Mesendoderm (in vitro differentiated cells): ENCODE results near the gene FADS2.

Source experiments
- DNase-seq: peaks from one replicate; pipeline ENCODE4 v3.0.0; 2013
- H2AK5ac ChIP-seq: 2 replicates; pipeline ENCODE4 v1.6.1; 2013; ENCODE audit warnings: low read length, inconsistent platforms
- H2BK120ac ChIP-seq: 2 replicates; pipeline ENCODE4 v1.6.1; 2013; ENCODE audit warnings: low read depth, mild to moderate bottlenecking, low read length, moderate library complexity, mixed read lengths
- H2BK15ac ChIP-seq: replicated peaks from 2 replicates; pipeline ENCODE4 v1.6.1; 2013; ENCODE audit warnings: low read depth, mild to moderate bottlenecking, moderate library complexity
- H2BK5ac ChIP-seq: 2 replicates; pipeline ENCODE4 v1.6.1; 2013; ENCODE audit warnings: low read length, inconsistent platforms
- H3K18ac ChIP-seq: 2 replicates; pipeline ENCODE4 v1.6.1; 2013; ENCODE audit warnings: mild to moderate bottlenecking, low read length, mixed read lengths
- H3K23ac ChIP-seq: one replicate; pipeline ENCODE4 v1.6.1; 2013; ENCODE audit warnings: low read length
- H3K27ac ChIP-seq: 2 replicates; pipeline ENCODE4 v1.5.1; 2013; ENCODE audit warnings: low read depth, mild to moderate bottlenecking, inconsistent platforms, low read length, moderate library complexity
- H3K27me3 ChIP-seq: 2 replicates; pipeline ENCODE4 v1.6.1; 2013; ENCODE audit warnings: low read length, control low read depth, mild to moderate bottlenecking, inconsistent platforms; ENCODE audit not compliant: insufficient read depth, poor library complexity
- H3K36me3 ChIP-seq: 2 replicates; pipeline ENCODE4 v1.6.1; 2013; ENCODE audit warnings: low read length, inconsistent platforms; ENCODE audit not compliant: control insufficient read depth, insufficient read depth
- H3K4ac ChIP-seq: one replicate; pipeline ENCODE4 v1.6.1; 2013; ENCODE audit warnings: low read depth, mild to moderate bottlenecking, low read length, moderate library complexity
- H3K4me1 ChIP-seq: 2 replicates; pipeline ENCODE4 v1.6.1; 2013; ENCODE audit warnings: low read depth, low read length, inconsistent platforms; ENCODE audit not compliant: control insufficient read depth
- H3K4me2 ChIP-seq: 2 replicates; pipeline ENCODE4 v1.6.1; 2013; ENCODE audit warnings: low read length
- H3K4me3 ChIP-seq: 2 replicates; pipeline ENCODE4 v1.5.1; 2013; ENCODE audit warnings: mild to moderate bottlenecking, low read length
- H3K56ac ChIP-seq: one replicate; pipeline ENCODE4 v1.6.1; 2013; ENCODE audit warnings: low read length
- H3K79me1 ChIP-seq: 2 replicates; pipeline ENCODE4 v1.6.1; 2013; ENCODE audit warnings: low read length, inconsistent platforms
- H3K79me2 ChIP-seq: 2 replicates; pipeline ENCODE4 v1.6.1; 2013; ENCODE audit warnings: mild to moderate bottlenecking, low read length; ENCODE audit not compliant: control insufficient read depth, insufficient read depth
- H3K9ac ChIP-seq: 2 replicates; pipeline ENCODE4 v1.6.1; 2013; ENCODE audit warnings: low read length, inconsistent platforms
- H4K5ac ChIP-seq: one replicate; pipeline ENCODE4 v1.6.1; 2013; ENCODE audit warnings: low read length
- H4K8ac ChIP-seq: one replicate; pipeline ENCODE4 v1.6.1; 2013; ENCODE audit warnings: low read depth, mild to moderate bottlenecking, control low read depth, low read length, moderate library complexity
- WGBS: extraction: QIAGEN DNeasy Blood & Tissue Kit; methylation state at CpG from one replicate; pipeline ENCODE4 v1.1.7; 2013; ENCODE audit warnings: low lambda C conversion rate, missing lambda C conversion rate; ENCODE audit not compliant: insufficient coverage; ENCODE audit errors: extremely low coverage; 5-methylcytosine and 5-hydroxymethylcytosine counted together

Gene FADS2

DNA sequence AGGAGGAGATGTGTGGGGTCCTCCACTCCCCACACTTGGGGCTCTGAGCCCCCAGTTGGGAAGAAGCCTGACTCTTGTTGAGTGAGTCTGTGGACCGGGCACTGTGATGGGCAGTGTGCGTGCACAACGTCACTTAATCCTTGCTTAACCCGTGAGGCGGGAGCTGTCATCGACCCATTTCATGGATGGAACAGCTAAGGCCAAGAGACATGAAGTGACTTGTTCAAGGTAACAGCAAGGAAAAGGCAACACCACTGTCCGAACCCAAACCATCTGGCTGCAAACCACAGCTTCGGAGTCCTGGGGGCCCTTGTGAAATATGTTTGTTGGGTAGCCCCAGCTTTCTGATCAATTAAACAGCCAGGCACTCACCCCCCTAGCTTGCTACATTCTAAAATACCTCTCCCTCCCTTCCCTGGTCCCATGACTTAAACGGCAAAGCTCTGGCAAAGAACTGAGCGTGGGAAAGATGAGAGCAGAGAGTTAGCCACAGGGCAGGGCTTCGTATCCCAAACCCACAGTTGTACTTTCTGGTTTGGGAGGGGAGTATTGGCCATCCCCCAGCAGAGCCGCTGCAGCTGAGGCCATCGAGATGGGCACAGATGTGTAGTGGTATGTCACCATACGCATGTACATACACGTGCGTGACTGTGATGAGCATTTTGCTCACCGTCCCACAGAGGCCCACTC lies 26.3 kb downstream of the FADS2 start:
- H3K27me3 ChIP-seq: no peaks in the 10 kb centered on the region
- H3K79me1 ChIP-seq: peaks cover 10% of the 10 kb centered on the region
- H3K9ac ChIP-seq: no peak overlapping the region
- no peak overlapping the region for H2AK5ac ChIP-seq
- H3K79me2 ChIP-seq: no peaks in the 10 kb centered on the region
- no peak for DNase-seq
- no peak overlapping the region for H4K5ac ChIP-seq
- no peak overlapping the region for H3K4ac ChIP-seq
- H3K56ac ChIP-seq: no peak overlapping the region
- no peak overlapping the region for H2BK5ac ChIP-seq
- no peak overlapping the region for H3K4me3 ChIP-seq
- H3K4me2 ChIP-seq: no peak overlapping the region
- no peak overlapping the region for H2BK15ac ChIP-seq
- H4K8ac ChIP-seq: no peak overlapping the region
- no peak overlapping the region for H3K18ac ChIP-seq
- no peak overlapping the region for H3K27ac ChIP-seq
- no peak overlapping the region for H2BK120ac ChIP-seq
- WGBS: no CpG with 5 or more reads among the region's 17 CpGs
- no peak overlapping the region for H3K23ac ChIP-seq
- H3K4me1 ChIP-seq: no peaks in the 10 kb centered on the region
- H3K36me3 ChIP-seq: peaks cover 35% of the 10 kb centered on the region

DNA sequence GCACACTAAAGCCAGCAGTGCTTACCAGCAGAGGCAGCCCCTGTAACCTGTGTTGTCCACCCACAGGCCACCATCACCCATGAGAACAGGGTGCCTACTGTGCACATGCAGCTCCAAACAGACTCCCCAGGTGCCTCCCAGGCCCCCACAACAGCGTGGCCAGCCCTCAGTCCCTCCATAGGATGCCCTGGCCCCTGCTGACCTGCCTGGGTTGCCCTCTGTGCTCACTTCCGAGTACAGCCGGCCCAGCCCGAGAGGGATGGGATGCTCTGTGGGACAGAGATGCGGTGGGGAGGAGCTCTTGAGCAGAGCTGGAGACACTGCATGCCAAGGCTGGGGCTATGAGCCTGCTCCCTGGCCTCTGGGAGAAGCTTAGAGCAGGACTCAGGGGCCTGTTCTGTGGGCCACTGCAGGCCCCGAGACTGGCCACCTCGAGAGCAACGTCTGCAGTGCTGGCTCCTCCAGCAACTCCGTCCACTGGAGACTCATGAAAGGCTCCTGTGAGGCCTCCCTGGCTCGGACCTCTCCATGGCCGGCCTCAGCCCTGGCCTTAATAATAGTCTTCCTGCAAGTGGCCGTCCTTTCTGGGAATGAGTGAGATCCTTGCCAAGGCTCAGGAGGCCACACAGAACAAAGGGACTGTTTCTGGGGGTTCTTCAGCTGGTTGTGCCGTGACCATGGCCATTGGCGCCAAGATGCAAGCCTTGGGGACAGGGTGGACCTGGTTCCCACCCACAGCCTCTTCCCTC lies 27.0 kb downstream of the FADS2 start:
- peaks cover 10% of the 10 kb centered on the region for H3K79me1 ChIP-seq
- H3K27me3 ChIP-seq: no peaks in the 10 kb centered on the region
- no peak overlapping the region for H3K4me3 ChIP-seq
- no peaks in the 10 kb centered on the region for H3K4me1 ChIP-seq
- H3K4ac ChIP-seq: no peak overlapping the region
- WGBS: no CpG with 5 or more reads among the region's 14 CpGs
- H2BK15ac ChIP-seq: no peak overlapping the region
- H3K79me2 ChIP-seq: no peaks in the 10 kb centered on the region
- no peak overlapping the region for H4K8ac ChIP-seq
- H3K56ac ChIP-seq: no peak overlapping the region
- no peak overlapping the region for H2BK120ac ChIP-seq
- no peak overlapping the region for H3K27ac ChIP-seq
- no peak overlapping the region for H3K18ac ChIP-seq
- H2BK5ac ChIP-seq: no peak overlapping the region
- no peak overlapping the region for H3K23ac ChIP-seq
- H2AK5ac ChIP-seq: no peak overlapping the region
- no peak overlapping the region for H3K4me2 ChIP-seq
- H4K5ac ChIP-seq: no peak overlapping the region
- peaks cover 39% of the 10 kb centered on the region for H3K36me3 ChIP-seq
- no peak for DNase-seq
- no peak overlapping the region for H3K9ac ChIP-seq

GRCh38 chr11:61855939-61856680 lies 28.0 kb downstream of the FADS2 start:
- DNase-seq: no peak
- no CpG with 5 or more reads among the region's 12 CpGs for WGBS
- Histone ChIP-seq H3K36me3 (peaks cover 37% of the 10 kb centered on the region), H2BK15ac (no peak overlapping the region), H3K4me1 (no peaks in the 10 kb centered on the region), H4K8ac (no peak overlapping the region), H3K27me3 (no peaks in the 10 kb centered on the region), H3K79me1 (peaks cover 10% of the 10 kb centered on the region), H3K4ac (no peak overlapping the region), H3K4me3 (no peak overlapping the region), H2AK5ac (no peak overlapping the region), H3K79me2 (no peaks in the 10 kb centered on the region), H3K56ac (no peak overlapping the region), H3K4me2 (no peak overlapping the region), H3K23ac (no peak overlapping the region), H2BK120ac (no peak overlapping the region), H3K9ac (no peak overlapping the region), H3K27ac (no peak overlapping the region), H2BK5ac (no peak overlapping the region), H4K5ac (no peak overlapping the region), H3K18ac (no peak overlapping the region)

- H4K5ac ChIP-seq: no peak overlapping the region
- H3K18ac ChIP-seq: no peak overlapping the region
- no peak overlapping the region for H2BK5ac ChIP-seq
- H3K4ac ChIP-seq: no peak overlapping the region
- H2BK120ac ChIP-seq: no peak overlapping the region
- H3K9ac ChIP-seq: no peak overlapping the region
- H3K79me1 ChIP-seq: peaks cover 1% of the 10 kb centered on the region
- no peak overlapping the region for H3K56ac ChIP-seq
- H3K4me1 ChIP-seq: no peaks in the 10 kb centered on the region
- no peak overlapping the region for H2BK15ac ChIP-seq
- H3K79me2 ChIP-seq: no peaks in the 10 kb centered on the region
- H3K36me3 ChIP-seq: peaks cover 31% of the 10 kb centered on the region
- DNase-seq: no peak
- H3K27ac ChIP-seq: no peak overlapping the region
- H3K4me3 ChIP-seq: no peak overlapping the region
- H3K4me2 ChIP-seq: no peak overlapping the region
- no peak overlapping the region for H4K8ac ChIP-seq
- WGBS: no CpG with 5 or more reads among the region's 16 CpGs
- no peak overlapping the region for H3K23ac ChIP-seq
- no peak overlapping the region for H2AK5ac ChIP-seq
- no peaks in the 10 kb centered on the region for H3K27me3 ChIP-seq
Measured at GRCh38 chr11:61860054-61860903, 32.2 kb downstream of the FADS2 start.

- Histone ChIP-seq H3K9ac (no peak overlapping the region), H3K4ac (no peak overlapping the region), H2BK15ac (no peak overlapping the region), H3K23ac (no peak overlapping the region), H4K8ac (no peak overlapping the region), H3K4me1 (no peaks in the 10 kb centered on the region), H3K27ac (no peak overlapping the region), H2AK5ac (no peak overlapping the region), H3K56ac (no peak overlapping the region), H3K27me3 (no peaks in the 10 kb centered on the region), H3K4me3 (no peak overlapping the region), H3K79me2 (no peaks in the 10 kb centered on the region), H2BK120ac (no peak overlapping the region), H3K4me2 (no peak overlapping the region), H2BK5ac (no peak overlapping the region), H4K5ac (no peak overlapping the region), H3K36me3 (peaks cover 26% of the 10 kb centered on the region), H3K18ac (no peak overlapping the region), H3K79me1 (no peaks in the 10 kb centered on the region)
- WGBS: no CpG with 5 or more reads among the region's 9 CpGs
- DNase-seq: no peak
Measured at GRCh38 chr11:61861634-61862033, 33.5 kb downstream of the FADS2 start.
